HG02623 (cell line): Measurements from ENCODE around the gene PDE3A.
"Not testable (repeated sequence)": the region's sequence is repeated elsewhere in the genome, so short reads cannot be mapped to it uniquely, and the experiment has no call there.

ENCODE experiments used
- ATAC-seq: cut with Tn5 transposase; IDR thresholded peaks from one replicate; pipeline ENCODE4 v1.9.1; 2021; ENCODE audit warnings: moderate library complexity; ENCODE audit not compliant: unreplicated experiment

The PDE3A gene

DNA sequence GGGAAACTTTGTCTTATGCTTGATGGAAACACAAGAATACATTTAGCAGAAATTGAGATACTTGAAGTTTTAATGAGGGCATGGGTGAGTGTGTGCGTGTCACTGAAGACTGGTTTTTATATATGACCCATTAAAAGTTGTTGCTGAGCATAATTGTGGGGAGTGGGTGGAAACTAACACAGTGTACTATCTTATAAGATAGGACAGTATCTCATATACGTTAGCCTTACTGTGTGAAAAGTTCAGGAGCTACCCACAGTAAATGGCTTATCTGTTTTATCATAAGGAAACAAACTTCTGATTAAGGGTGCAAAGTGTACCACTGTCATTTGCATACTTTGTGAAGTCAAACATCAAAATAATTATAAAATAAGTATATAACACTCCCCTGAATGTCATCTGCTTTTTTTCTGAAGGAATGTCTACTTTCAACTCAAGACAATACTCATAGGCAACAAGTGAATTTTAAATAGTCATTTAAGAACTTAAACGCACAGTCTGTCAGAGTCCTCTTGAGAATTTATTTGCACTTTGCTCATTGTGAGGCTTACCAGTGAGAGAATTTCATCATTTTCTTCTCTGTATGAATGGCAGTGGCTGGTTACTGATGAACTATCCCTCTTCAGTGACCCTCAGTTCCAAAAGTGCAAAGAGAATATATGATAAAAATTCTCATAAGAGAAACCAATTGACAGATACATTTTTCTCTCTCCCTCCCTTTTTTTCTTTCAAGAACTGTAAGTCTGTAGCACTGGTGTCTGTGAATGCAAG, 4.2 kb downstream of the PDE3A start:
- no peak for ATAC-seq

- ATAC-seq = no peak
These were observed 6.5 kb downstream of the PDE3A start for GRCh38 chr12:20374795-20375194.

GRCh38 chr12:20375560-20375959, 7.2 kb downstream of the PDE3A start:
- ATAC-seq = no peak

GRCh38 chr12:20376984-20377383, 8.6 kb downstream of the PDE3A start:
- ATAC-seq = no peak

DNA sequence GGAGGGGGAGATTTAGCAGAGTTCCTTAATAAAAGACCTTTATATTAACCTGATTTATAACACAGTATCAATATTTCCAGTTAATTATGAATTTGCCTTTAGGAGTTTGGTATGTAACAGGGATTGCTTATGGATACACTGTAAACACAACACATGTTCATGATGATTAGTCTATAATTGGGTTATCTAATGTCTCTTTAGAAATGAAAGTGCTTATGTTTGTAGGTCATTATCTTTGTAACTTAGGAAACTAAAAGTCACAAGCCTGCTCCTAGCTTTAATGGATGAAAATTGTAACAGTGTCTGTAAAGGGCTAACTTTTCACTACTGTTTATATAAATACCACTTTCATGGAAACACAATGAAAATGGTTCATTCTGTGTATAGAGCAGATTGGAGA, 9.4 kb downstream of the PDE3A start:
- ATAC-seq = no peak

- ATAC-seq = no peak
These were observed 13.8 kb downstream of the PDE3A start for GRCh38 chr12:20382117-20382516.

- ATAC-seq = no peak
These were observed 15.3 kb downstream of the PDE3A start for GRCh38 chr12:20383612-20384011.

DNA sequence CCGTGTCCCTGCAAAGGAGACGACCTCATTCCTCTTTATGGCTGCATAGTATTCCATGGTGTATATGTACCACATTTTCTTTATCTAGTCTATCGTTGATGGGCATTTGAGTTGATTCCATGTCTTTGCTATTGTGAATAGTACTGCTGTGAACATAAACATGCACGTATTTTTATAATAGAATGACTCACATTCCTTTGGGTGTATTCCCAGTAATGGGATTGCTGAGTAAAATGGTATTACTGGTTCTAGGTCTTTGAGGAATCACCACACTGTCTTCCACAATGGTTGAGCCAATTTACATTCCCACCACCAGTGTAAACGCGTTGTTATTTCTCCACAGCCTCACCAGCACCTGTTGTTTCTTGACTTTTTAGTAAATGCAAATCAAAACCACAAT, 16.5 kb downstream of the PDE3A start:
- ATAC-seq = not testable (repeated sequence)

GRCh38 chr12:20390846-20391245, 22.5 kb downstream of the PDE3A start:
- ATAC-seq = no peak

- ATAC-seq = no peak
These were observed 24.0 kb downstream of the PDE3A start for GRCh38 chr12:20392339-20392738.

- no peak for ATAC-seq
These were observed 25.4 kb downstream of the PDE3A start for GRCh38 chr12:20393707-20394106.

- no peak for ATAC-seq
These were observed 27.6 kb downstream of the PDE3A start for GRCh38 chr12:20395791-20396550.

- ATAC-seq = no peak
These were observed 30.3 kb downstream of the PDE3A start for GRCh38 chr12:20398686-20399085.

GRCh38 chr12:20400003-20400402, 31.7 kb downstream of the PDE3A start:
- ATAC-seq = no peak

GRCh38 chr12:20403230-20403629, 34.9 kb downstream of the PDE3A start:
- no peak for ATAC-seq

DNA sequence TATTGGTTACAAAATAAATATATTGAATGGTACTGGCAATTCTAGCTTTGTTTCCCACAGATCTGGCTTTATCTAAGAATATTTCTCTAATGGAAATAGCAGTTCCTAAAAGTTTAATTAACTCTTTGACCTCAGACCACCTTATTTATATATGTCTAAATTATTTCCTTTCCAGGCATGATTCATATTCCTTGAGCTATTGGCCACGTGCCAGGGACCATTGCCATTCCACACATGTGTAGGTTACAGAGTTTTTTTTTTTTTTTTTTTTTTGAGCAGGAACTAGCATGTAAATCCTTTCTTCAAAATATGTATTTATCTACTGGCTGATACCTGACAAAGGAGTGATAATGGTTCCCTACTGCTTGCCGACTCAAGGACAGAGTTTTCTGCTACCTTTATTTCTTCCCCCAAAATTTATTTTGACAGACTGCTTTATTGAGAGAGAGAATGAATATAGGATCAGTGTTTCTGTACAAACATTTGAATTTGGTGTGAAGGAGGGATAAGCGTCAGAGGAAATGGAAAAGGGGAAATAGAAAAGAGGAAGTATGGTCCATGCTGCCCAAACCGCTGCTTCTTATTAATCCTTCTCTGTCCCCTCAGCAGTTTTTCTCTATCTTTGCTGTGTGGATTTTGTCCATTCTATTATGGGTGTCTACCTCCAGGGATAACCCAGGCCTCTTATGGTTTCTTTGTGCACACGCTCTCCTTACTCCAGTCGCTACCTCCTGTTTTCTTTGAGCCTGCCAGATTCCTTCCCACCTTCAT, 36.4 kb downstream of the PDE3A start:
- no peak for ATAC-seq

DNA sequence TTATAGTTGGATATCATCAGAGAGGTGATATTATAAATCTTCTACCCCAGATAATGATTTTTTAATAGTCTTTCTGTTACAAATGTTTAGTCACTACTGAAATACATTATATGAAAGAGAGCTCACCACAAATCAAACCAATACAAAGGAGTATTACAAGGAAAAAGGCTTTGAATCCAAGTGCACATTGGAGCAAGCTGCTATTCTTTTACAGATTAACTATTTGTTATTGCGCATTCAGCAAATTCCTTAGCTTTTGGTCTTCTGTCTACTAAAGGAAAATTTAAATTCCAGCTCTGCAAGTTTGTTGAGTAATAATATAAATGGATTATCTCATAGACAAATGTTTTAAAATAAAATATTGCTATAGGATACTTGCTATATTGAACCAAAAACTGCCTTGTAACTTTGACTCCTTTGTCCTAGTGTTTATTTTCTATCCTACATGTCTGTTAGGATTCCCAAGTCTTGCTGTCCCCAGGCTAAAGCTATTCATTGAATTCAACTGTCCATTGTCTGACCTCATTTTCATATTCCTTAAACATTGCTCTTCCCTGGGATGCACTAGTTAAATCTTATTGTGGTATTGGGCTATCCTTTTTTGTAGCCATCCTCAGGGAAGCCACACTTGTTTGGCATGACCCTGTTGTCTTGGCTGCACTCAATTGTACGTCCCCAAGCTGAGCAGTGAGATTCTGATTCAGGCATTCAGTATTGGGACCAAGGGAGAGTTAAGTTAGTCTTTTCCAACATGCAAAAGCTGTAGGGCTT, 41.5 kb downstream of the PDE3A start:
- no peak for ATAC-seq

- no peak for ATAC-seq
These were observed 42.4 kb downstream of the PDE3A start for GRCh38 chr12:20410734-20411133.

- no peak for ATAC-seq
These were observed 43.0 kb downstream of the PDE3A start for GRCh38 chr12:20411345-20411744.

DNA sequence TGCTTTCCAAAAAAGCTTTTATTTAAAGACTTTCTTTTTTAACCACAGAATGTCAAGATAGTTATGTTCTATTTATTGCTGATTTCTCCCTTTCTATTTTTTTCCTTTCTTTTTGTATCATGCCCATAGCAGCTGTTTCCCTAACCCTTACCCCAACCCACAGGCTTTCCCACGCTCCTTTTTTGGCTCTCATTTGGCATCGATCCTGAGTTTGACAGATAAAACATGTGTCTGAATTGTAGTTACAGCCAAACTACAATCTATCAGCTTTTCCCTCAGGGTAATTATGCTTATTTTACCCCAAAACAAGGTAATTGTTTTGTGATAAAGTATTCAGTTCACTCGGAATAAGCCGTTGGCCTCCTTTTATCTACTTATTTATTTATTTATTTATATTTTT, 46.7 kb downstream of the PDE3A start:
- no peak for ATAC-seq

DNA sequence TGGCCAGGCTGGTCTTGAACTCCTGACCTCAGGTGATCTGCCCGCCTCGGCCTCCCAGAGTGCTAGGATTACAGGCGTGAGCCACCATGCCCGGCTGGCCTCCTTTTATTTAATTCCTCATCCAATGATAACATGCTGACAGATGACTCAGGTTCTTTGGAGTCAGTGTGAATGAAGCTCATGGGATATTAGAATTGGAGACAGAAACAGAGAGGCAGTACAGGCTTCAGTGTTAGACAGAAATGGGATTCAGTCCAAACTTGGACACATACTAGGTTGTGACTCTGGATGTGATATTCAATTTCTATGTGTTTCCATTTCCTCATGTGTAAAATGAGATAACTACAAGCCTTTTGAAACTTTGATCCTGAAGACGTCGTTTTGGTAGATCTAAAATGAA, 47.3 kb downstream of the PDE3A start:
- ATAC-seq = no peak
